Right lobe of liver (tissue), 4 donors: ENCODE data around the gene ANAPC5.

Experiments used
- CTCF ChIP-seq, 4 donors: fragments of 200-600 bp in 3 of 4; fragments of 450-650 bp in 1 of 4; IDR thresholded peaks; one replicate each; pipeline versions ENCODE4 v1.5.1 to v1.8.0; 2016 to 2022; ENCODE audit warnings: antibody characterized with exemption in 4 of 4, mild to moderate bottlenecking in 2 of 4
- POLR2A ChIP-seq: fragments of 450-650 bp; IDR thresholded peaks from one replicate; pipeline ENCODE4 v1.6.1; 2017; ENCODE audit warnings: antibody characterized with exemption, mild to moderate bottlenecking
- donor health status: DM: no; HTN: no; CAD: no.
- donor health status: DM: no; HTN: no; CAD: no.
- donor health status: DM: no; HTN: yes; CAD: no.

- TF ChIP-seq CTCF (IDR thresholded peaks at IDR 0.05), result no peak
- TF ChIP-seq POLR2A, result no peak
Measured at GRCh38 chr12:121357331-121357730, 5.1 kb upstream of the ANAPC5 start.
